Stomach (tissue), 4 donors: ENCODE measurements around the gene CCNT2.

Experiments used
- CTCF ChIP-seq, 7 experiments: fragments of 450-650 bp in 4 of 7; fragments of 200-600 bp in 3 of 7; sonication (generic) in 3 of 7; IDR thresholded peaks; one replicate each; pipeline ENCODE4 v1.5.1; 2016 to 2019; ENCODE audit warnings: antibody characterized with exemption in 7 of 7, control low read depth in 2 of 7, mild to moderate bottlenecking in 1 of 7
- EP300 ChIP-seq: sonication (generic); formaldehyde crosslinking; IDR thresholded peaks from one replicate; pipeline ENCODE4 v1.6.1; 2017; ENCODE audit warnings: antibody characterized with exemption
- POLR2AphosphoS5 ChIP-seq, 3 donors: sonication (generic); formaldehyde crosslinking; IDR thresholded peaks; one replicate each; pipeline ENCODE4 v1.6.1; 2016; ENCODE audit warnings: antibody characterized with exemption in 3 of 3

- TF ChIP-seq EP300 (no peak), CTCF (IDR thresholded peaks at IDR 0.05) (no peak), POLR2AphosphoS5 (IDR thresholded peaks at IDR 0.05) (no peak)
These were observed 45.5 kb upstream of the CCNT2 start for GRCh38 chr2:134873152-134873551.
